Activated CD8-positive, alpha-beta memory T cell treated with anti-CD3 and anti-CD28 coated beads, Interleukin-2, amount 50 U/mL, for 24 hours (primary cell): ENCODE data around the gene PHACTR3.
"Not testable (repeated sequence)": the region's sequence is repeated elsewhere in the genome, so short reads cannot be mapped to it uniquely, and the experiment has no call there.

Experiments
- DNase-seq: peaks from one replicate; pipeline ENCODE4 v3.0.0-alpha.2; 2020; ENCODE audit errors: extremely low read depth

PHACTR3 gene

GRCh38 chr20:59828125-59829053 lies 224.0 kb downstream of the PHACTR3 start:
- DNase-seq = no peak

- DNase-seq = no peak
Measured at GRCh38 chr20:59829054-59829785, 224.9 kb downstream of the PHACTR3 start.

GRCh38 chr20:59829786-59830664 lies 225.7 kb downstream of the PHACTR3 start:
- no peak for DNase-seq

GRCh38 chr20:59830665-59831023 lies 226.3 kb downstream of the PHACTR3 start:
- no peak for DNase-seq

- no peak for DNase-seq
Measured at GRCh38 chr20:59831024-59831915, 226.9 kb downstream of the PHACTR3 start.

GRCh38 chr20:59831916-59832270 lies 227.6 kb downstream of the PHACTR3 start:
- DNase-seq = no peak

- DNase-seq = no peak
Measured at GRCh38 chr20:59832406-59833363, 228.3 kb downstream of the PHACTR3 start.

GRCh38 chr20:59835057-59835447 lies 230.7 kb downstream of the PHACTR3 start:
- no peak for DNase-seq

GRCh38 chr20:59835448-59836395 lies 231.4 kb downstream of the PHACTR3 start:
- DNase-seq = no peak

GRCh38 chr20:59836767-59837166 lies 232.4 kb downstream of the PHACTR3 start:
- no peak for DNase-seq

- DNase-seq = no peak
Measured at GRCh38 chr20:59837623-59838394, 233.5 kb downstream of the PHACTR3 start.

- DNase-seq = no peak
Measured at GRCh38 chr20:59839400-59839799, 235.1 kb downstream of the PHACTR3 start.

GRCh38 chr20:59845472-59845871 lies 241.1 kb downstream of the PHACTR3 start:
- no peak for DNase-seq

- DNase-seq = no peak
Measured at GRCh38 chr20:59848182-59848581, 243.8 kb downstream of the PHACTR3 start.

- no peak for DNase-seq
Measured at GRCh38 chr20:59850018-59850641, 245.8 kb downstream of the PHACTR3 start.

GRCh38 chr20:59856526-59856925 lies 252.2 kb downstream of the PHACTR3 start:
- not testable (repeated sequence) for DNase-seq

- not testable (repeated sequence) for DNase-seq
Measured at GRCh38 chr20:59856941-59857340, 252.6 kb downstream of the PHACTR3 start.
